AG08395 (cell line): ENCODE data around the gene C7orf25.

Experiments
- DNase-seq: peaks from one replicate; pipeline ENCODE4 v3.0.0; 2012; ENCODE audit warnings: mixed read lengths, low spot score

The C7orf25 gene

DNA sequence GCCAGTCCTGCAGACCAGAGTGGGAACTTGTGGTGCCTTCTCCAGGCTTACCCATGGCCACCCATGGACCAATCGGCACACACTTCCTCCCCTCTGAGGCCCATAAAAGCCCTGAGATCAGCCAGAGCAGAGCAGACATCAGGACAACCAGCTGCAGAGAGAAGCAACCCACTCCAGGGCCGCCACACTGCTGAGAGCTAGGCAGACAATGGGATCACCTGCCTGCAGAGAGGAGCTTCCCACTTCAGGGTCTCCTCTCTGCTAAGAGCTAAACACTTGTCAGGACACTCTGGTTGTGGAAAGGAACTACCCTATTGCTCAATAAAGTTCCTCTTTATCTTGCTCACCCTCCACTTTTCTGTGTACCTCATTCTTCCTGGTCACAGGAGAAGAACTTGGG is 34.0 kb downstream of the C7orf25 start:
- DNase-seq: no peak

DNA sequence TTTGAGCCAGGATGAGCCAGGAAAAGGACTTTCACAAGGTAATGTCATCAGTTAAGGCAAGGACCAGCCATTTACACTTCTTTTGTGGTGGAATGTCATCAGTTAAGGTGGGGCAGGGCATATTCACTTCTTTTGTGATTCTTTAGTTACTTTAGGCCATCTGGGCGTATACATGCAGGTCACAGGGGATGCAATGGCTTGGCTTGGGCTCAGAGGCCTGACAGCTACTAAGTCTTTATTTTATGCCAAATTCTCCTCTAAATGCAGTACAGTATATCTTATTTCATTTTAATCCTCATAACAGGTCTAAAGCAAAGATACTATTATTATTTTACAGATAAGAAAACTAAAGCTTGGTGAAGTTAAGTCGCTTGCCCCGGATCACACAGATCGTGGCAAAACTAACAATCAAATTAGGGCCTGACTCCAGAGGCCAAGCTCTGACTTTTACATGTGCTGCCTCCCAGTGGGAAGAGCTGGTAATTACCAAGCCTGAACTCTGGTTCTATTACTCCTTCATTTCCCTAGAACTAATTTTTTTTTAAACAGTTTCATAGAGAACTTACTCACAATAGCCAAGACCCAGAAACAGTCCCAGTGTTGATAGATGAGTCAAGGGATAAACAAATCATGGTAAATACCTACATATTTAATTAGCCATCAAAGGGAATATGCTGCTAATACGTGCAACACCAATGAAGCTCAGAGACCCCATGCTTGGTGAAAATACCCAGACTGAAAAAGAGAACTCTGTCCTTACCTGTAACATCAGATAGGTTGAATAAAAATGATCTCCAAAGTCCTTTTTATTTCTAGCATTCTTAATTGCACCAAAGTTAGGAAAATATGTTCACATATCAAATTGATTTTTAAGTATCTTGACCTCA is 35.4 kb downstream of the C7orf25 start:
- peak; percentile 79 for DNase-seq

DNA sequence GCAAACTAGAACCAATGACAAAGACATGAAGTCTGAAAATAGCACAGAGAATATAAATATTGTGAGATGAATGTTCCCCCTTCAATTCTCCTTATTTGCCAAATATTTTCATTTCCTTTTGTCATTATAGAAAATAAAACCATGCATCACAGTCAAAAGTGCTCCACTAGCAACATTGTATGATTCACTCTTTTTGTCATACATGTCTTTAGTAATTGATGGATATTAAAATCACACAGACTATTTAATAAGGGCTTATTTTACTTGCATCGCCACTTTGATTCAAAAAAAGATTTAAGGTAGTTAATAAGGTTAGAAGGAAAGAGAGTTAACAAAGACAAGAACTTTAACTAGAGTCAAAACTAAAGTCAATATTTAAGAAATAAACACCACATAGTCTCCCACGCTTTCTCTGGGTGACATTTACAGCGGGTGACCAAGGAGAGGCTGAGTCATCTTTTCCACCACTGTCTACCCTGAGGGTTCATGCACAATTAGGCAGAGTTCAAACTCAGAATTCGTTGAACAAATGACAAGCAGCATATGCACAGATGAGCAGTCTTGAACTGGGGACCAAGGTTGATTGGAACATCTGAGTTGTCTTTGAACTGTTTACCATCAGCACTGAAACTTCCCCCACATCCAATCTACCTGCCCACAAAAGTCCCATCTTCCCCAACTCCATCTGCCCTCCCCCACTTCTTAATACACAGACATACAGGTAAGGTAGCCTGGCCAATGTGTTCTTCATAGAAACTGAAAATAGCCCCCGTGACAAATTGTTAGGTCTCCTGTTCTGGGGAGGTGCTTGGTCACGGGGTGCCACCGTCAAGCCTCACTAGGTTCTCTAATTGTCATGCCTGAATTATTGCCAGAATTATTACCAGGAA is 42.5 kb downstream of the C7orf25 start:
- DNase-seq: peak; percentile 21

GRCh38 chr7:42868480-42868879 is 43.4 kb downstream of the C7orf25 start:
- DNase-seq: no peak
